GM18907 (cell line): ENCODE data around the gene CTSG.
"Not testable (repeated sequence)": the region's sequence is repeated elsewhere in the genome, so short reads cannot be mapped to it uniquely, and the experiment has no call there.

Experiments
- ATAC-seq: cut with Tn5 transposase; IDR thresholded peaks from one replicate; pipeline ENCODE4 v1.9.1; 2021; ENCODE audit warnings: mild to moderate bottlenecking, moderate library complexity; ENCODE audit not compliant: unreplicated experiment

The CTSG gene

DNA sequence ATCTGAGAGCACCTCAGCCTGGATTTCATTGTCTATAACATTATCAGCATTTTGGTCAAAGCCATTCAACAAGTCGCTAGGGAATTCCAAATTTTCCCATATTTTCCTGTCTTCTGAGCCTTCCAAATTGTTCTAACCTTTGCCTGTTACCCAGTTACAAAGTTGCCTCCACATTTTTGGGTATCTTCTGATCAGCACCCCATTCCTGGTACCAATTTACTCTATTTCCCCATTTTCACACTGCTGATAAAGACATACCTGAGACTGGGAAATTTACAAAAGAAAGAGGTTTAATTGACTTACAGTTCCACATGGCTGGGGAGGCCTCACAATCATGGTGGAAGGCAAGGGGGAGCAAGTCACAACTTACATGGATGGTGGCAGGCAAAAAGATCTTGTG is 27.0 kb downstream of the CTSG start:
- not testable (repeated sequence) for ATAC-seq

DNA sequence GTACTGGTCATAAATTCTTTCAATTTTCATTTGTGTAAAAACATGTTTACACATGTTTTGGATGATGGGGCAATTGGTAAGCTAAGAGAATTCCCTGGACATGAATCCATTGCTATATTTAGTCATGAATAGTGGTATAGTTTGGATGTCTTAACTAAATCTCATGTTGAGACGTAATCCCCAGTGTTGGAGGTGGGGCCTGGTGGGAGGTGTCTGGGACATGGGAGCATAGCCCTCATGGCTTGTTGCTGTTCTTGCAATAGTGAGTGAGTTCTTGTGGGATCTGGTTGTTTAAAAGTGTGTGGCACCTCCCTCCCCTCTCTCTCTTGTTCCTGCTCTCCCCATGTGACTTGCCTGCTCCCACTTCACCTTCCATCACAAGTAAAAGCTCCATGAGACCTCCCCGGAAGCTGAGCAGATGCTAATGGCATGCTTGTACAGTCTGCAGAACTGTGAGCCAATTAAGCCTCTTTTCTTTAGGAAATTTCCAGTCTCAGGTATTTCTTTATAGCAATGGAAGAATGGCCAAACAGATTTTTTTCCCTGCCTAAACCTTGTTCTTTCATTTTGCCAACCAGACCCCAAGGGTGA is 33.6 kb downstream of the CTSG start:
- ATAC-seq = no peak

DNA sequence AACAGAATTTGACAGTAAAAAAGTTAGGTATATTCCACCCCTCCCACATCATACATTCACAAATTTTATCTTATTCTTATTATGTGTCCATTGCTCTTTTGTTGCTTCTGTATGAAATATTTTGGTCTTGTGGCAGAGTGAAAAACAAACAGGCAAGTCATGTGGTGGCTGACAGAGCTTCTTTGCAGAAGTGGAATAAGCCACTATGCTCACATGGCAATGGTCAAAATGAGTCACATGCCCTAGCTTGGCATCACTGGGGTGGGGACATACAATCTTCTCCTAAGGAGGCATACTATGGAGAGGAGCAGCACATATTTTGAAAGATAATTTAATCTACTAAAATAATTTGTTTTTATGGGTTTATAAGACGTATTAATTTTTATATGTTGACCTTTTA is 40.3 kb downstream of the CTSG start:
- ATAC-seq = peak; percentile 91

DNA sequence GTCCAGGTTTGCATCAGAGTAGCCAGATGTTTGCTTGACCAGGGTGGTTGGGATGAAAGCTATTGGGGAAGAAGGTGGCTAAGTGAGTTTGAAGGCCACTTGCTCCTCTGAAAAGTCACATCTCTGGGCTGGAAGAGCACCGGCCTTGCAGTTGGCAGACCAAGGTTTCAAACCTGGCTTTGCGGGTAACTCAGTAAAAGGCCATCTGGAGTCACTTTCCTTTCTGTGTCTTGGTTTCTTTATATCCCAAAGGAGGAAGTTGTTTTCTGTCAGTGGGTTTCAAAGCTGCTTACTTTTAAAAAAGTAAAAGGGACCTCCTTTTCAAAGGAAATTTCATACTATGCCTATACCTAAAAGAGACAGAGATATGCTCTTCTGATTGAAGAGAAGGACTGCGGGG is 41.8 kb downstream of the CTSG start:
- no peak for ATAC-seq

DNA sequence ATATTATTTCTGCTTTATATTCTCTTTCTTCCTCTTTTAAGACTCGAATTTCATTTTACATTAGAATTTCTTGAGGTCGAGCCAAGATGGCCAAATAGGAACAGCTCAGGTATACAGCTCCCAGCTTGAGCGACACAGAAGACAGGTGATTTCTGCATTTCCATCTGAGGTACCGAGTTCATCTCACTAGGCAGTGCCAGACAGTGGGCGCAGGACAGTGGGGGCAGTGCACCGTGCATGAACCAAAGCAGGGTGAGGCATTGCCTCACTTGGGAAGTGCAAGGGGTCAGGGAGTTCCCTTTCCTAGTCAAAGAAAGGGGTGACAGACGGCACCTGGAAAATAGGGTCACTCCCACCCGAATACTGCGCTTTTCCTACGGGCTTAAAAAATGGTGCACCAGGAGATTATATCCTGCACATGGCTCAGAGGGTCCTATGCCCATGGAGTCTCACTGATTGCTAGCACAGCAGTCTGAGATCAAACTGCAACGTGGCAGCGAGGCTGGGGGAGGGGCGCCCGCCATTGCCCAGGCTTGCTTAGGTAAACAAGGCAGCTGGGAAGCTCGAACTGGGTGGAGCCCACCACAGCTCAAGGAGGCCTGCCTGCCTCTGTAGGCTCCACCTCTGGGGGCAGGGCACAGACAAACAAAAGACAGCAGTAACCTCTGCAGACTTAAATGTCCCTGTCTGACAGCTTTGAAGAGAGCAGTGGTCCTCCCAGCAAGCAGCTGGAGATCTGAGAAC is 50.0 kb downstream of the CTSG start:
- ATAC-seq = not testable (repeated sequence)
